Right lobe of liver (tissue), 6 donors: ENCODE results near the gene TMTC1. TPM values are rescaled to one million over a fixed set of nuclear protein-coding genes. Genes with fewer than 3 reads are reported as not detected.

ENCODE experiments used
- ATAC-seq, 4 donors: fragments of 200-7000 bp; cut with Tn5 transposase; one replicate each; pipeline ENCODE4 v1.9.1; 2020; ENCODE audit warnings: mild to moderate bottlenecking in 4 of 4, moderate library complexity in 4 of 4
- DNase-seq, 3 donors: peaks; one replicate each; pipeline ENCODE4 v3.0.0-alpha.2; 2020
- H3K27ac ChIP-seq, 3 donors: fragments of 200-600 bp; one replicate each; pipeline ENCODE4 v1.8.0; 2022
- H3K27me3 ChIP-seq, 2 donors: fragments of 200-600 bp; one replicate each; pipeline ENCODE4 v1.8.0; 2022
- H3K36me3 ChIP-seq, 4 donors: fragments of 200-600 bp; sonication (generic) in 1 of 4; one replicate each; pipeline versions ENCODE4 v1.5.1 to v1.8.0; 2017 to 2022; ENCODE audit warnings: control low read depth in 1 of 4
- H3K4me1 ChIP-seq, 4 donors: fragments of 200-600 bp; sonication (generic) in 1 of 4; one replicate each; pipeline versions ENCODE4 v1.5.1 to v1.8.0; 2017 to 2022; ENCODE audit warnings: control low read depth in 1 of 4
- H3K4me3 ChIP-seq, 3 donors: fragments of 200-600 bp; one replicate each; pipeline ENCODE4 v1.8.0; 2022
- H3K9me3 ChIP-seq, 4 donors: fragments of 200-600 bp; sonication (generic) in 1 of 4; one replicate each; pipeline versions ENCODE4 v1.5.1 to v1.8.0; 2017 to 2022; ENCODE audit warnings: control low read depth in 1 of 4
- CTCF ChIP-seq, 4 donors: fragments of 200-600 bp in 3 of 4; fragments of 450-650 bp in 1 of 4; IDR thresholded peaks; one replicate each; pipeline versions ENCODE4 v1.5.1 to v1.8.0; 2016 to 2022; ENCODE audit warnings: antibody characterized with exemption in 4 of 4, mild to moderate bottlenecking in 2 of 4
- POLR2A ChIP-seq: fragments of 450-650 bp; IDR thresholded peaks from one replicate; pipeline ENCODE4 v1.6.1; 2017; ENCODE audit warnings: antibody characterized with exemption, mild to moderate bottlenecking
- WGBS: methylation state at CpG from one replicate; pipeline ENCODE4 v1.1.6; 2018; ENCODE audit warnings: low coverage, low lambda C conversion rate; ENCODE audit not compliant: insufficient coverage; ENCODE audit errors: missing lambda C conversion rate; 5-methylcytosine and 5-hydroxymethylcytosine counted together
- intact Hi-C, 2 donors: fragments of 100-400 bp; cut with DNase I; formaldehyde crosslinking; loops; one replicate each; pipeline versions ENCODE4 v1.11.2 to v1.14.1; 2022
- total RNA-seq, 6 experiments: library from RNA; depleted of rRNA in 2 of 6; stranded (reverse); fragments of >200 nt in 2 of 6; fragmentation: NEBNext Ultra II Directional in 3 of 6; extraction: Animal tissue kit (Norgen Biotek cat#: 25700) in 3 of 6; gene quantifications; one replicate each; pipeline versions ENCODE4 v1.1.0 to v1.2.4, GENCODE V29; 2016 to 2023
- donor health status: DM: no; HTN: yes; CAD: no.
- donor health status: DM: no; HTN: no; CAD: no.
- donor health status: DM: no; HTN: no; CAD: no.
- donor health status: DM: no; HTN: yes; CAD: no.
- donor health status: DM: no; HTN: yes; CAD: no.

The TMTC1 gene
- total RNA-seq, 6 experiments from 2014 or later = 3.0 to 4.2 (median 3.5) TPM

DNA sequence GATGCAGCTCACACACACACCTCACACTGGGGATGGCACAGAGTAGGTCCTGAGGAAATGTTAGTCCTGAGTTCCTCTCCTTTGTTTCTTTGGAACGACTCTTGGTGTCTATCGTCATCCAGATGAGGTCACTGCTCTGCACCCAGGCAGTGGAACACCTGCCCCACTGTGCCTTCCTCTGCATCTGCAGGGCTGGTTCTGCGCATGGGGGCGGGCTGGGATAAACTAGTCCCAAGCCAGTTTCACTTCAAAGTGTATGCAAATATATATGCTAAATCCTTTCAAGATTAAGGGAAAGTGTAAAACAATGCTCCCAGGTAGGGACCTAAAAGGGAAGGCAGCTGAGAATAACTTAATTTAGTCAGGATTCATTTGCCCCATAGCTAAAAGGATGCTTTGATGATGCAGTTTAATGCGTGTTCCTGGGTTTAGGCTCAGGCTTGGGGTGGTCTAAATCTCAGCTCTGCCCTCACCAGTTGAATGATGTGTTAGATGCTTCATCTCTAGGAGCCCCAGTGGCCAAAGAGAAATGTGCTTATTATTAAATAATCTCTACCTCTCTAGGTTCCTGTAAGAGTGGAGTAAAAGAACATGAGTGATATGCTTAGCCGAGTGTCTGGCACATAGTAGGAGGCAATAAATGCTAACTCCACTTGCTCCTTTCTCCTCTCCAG is 239.2 kb downstream of the TMTC1 start:
- intact Hi-C loops = no loop called here
- WGBS = 74% methylated on average over 6 of the region's 6 CpGs

GRCh38 chr12:29543036-29543435 is 240.7 kb downstream of the TMTC1 start:
- intact Hi-C loops = no loop called here
- Histone ChIP-seq H3K27me3 (no peaks in the 10 kb centered on the region), H3K4me1 (peaks cover 0 to 14% (median 0%) of the 10 kb centered on the region in 4 donors), H3K27ac (no peak overlapping the region), H3K9me3 (no peaks in the 10 kb centered on the region), H3K4me3 (no peak overlapping the region), H3K36me3 (no peaks in the 10 kb centered on the region)
- TF ChIP-seq POLR2A = no peak
- TF ChIP-seq CTCF (IDR thresholded peaks at IDR 0.05) = no peak
- WGBS = 62% methylated on average over 4 of the region's 4 CpGs
- DNase-seq (no peak), ATAC-seq (no peak)

More for the DNA sequence above, 239.2 kb downstream of the TMTC1 start:
- no peak for TF ChIP-seq CTCF (IDR thresholded peaks at IDR 0.05)
- no peak for TF ChIP-seq POLR2A
- Histone ChIP-seq H3K27me3 (no peaks in the 10 kb centered on the region), H3K9me3 (no peaks in the 10 kb centered on the region), H3K36me3 (no peaks in the 10 kb centered on the region), H3K27ac (no peak overlapping the region), H3K4me1 (peaks cover 0 to 14% (median 0%) of the 10 kb centered on the region in 4 donors), H3K4me3 (no peak overlapping the region)
- DNase-seq = no peak
- ATAC-seq = no peak

- ATAC-seq = no peak
Measured at GRCh38 chr12:29537298-29537697, 246.4 kb downstream of the TMTC1 start.

DNA sequence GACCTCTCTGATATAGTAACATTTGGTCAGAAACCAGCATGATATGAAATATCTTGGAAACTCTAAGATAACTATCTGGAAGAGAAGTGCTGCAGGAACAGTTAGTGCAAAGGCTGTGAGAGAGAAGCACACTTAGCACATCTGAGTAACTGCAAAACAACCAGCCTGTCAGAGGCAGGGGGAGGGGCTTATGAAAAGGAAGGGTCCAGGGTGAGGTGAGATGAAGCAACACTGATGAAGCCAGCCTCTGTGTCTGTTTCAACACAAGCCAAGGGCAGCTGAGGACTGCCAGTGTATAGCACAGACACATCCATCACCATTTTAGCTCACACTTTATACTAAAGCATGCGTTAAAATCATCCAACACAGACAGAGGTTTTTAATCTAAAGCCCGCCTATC is 248.8 kb downstream of the TMTC1 start:
- H3K36me3 ChIP-seq = no peaks in the 10 kb centered on the region
- whole genome bisulfite sequencing = 77% methylated on average over 2 of the region's 2 CpGs
- TF ChIP-seq POLR2A = no peak
- no peak for TF ChIP-seq CTCF (IDR thresholded peaks at IDR 0.05)
- no peak overlapping the region for H3K4me3 ChIP-seq
- intact Hi-C loops = no loop called here
- no peak overlapping the region for H3K27ac ChIP-seq
- ATAC-seq = peak in 3 of 4 donors; percentile 43 to 57 (median 49)
- no peaks in the 10 kb centered on the region for H3K27me3 ChIP-seq
- H3K4me1 ChIP-seq = no peaks in the 10 kb centered on the region
- DNase-seq = no peak
- no peaks in the 10 kb centered on the region for H3K9me3 ChIP-seq

More at GRCh38 chr12:29537298-29537697, 246.4 kb downstream of the TMTC1 start:
- DNase-seq = no peak
- no peak overlapping the region for H3K27ac ChIP-seq
- no peak for TF ChIP-seq POLR2A
- no peak for TF ChIP-seq CTCF (IDR thresholded peaks at IDR 0.05)
- H3K4me1 ChIP-seq = no peaks in the 10 kb centered on the region
- H3K36me3 ChIP-seq = no peaks in the 10 kb centered on the region
- intact Hi-C loops = no loop called here
- H3K27me3 ChIP-seq = no peaks in the 10 kb centered on the region
- no peaks in the 10 kb centered on the region for H3K9me3 ChIP-seq
- 72% methylated on average over 2 of the region's 2 CpGs for WGBS
- no peak overlapping the region for H3K4me3 ChIP-seq
